Frontal cortex (tissue), 4 donors: ENCODE measurements around the gene DNAH8. TPM values are rescaled to one million over a fixed set of nuclear protein-coding genes. Genes with fewer than 3 reads are reported as not detected.

Experiments
- DNase-seq, 2 donors: peaks; one replicate each; pipeline ENCODE4 v3.0.0; 2012; ENCODE audit warnings: low spot score in 2 of 2
- FAIRE-seq: peaks from 2 replicates; lab custom pipeline; 2012; peaks lifted over from hg19 to GRCh38; lab: Jason Lieb, UNC
- total RNA-seq: library from RNA; depleted of rRNA; stranded (reverse); fragments of >200 nt; gene quantifications from one replicate; pipeline ENCODE4 v1.2.3, GENCODE V29; 2014
- donor health status: control.
- donor health status: control.
- donor health status: control.

The DNAH8 gene
- under 0.01 TPM for total RNA-seq

- DNase-seq (peak in 1 of 2 donors; percentile 23), FAIRE-seq (no peak)
These were observed at the start of gene DNAH8 for GRCh38 chr6:38715016-38715689. Gene DNAH8, plus strand, starts transcription at chr6:38715311. Its CDS starts 7,499 bp downstream, at chr6:38722810.

- DNase-seq = peak; percentile 15 to 52
- FAIRE-seq = no peak
These were observed 43.1 kb upstream of the DNAH8 start for GRCh38 chr6:38671885-38672467.

- DNase-seq = no peak
- FAIRE-seq = no peak
These were observed 41.5 kb upstream of the DNAH8 start for GRCh38 chr6:38673397-38674165.

- DNase-seq (no peak), FAIRE-seq (no peak)
These were observed 38.7 kb upstream of the DNAH8 start for GRCh38 chr6:38676236-38676973.

GRCh38 chr6:38676974-38677544, 38.1 kb upstream of the DNAH8 start:
- DNase-seq (no peak), FAIRE-seq (no peak)

- no peak for FAIRE-seq
- DNase-seq = no peak
These were observed 36.8 kb upstream of the DNAH8 start for GRCh38 chr6:38678178-38678760.

GRCh38 chr6:38679668-38680067, 35.4 kb upstream of the DNAH8 start:
- no peak for FAIRE-seq
- DNase-seq = no peak

GRCh38 chr6:38681850-38682249, 33.3 kb upstream of the DNAH8 start:
- FAIRE-seq = no peak
- DNase-seq = no peak

GRCh38 chr6:38684237-38684636, 30.9 kb upstream of the DNAH8 start:
- FAIRE-seq = no peak
- DNase-seq = no peak

GRCh38 chr6:38684904-38685303, 30.2 kb upstream of the DNAH8 start:
- no peak for FAIRE-seq
- DNase-seq = no peak

GRCh38 chr6:38686270-38687042, 28.7 kb upstream of the DNAH8 start:
- peak; percentile 19 for FAIRE-seq
- no peak for DNase-seq

- FAIRE-seq (no peak), DNase-seq (no peak)
These were observed 28.1 kb upstream of the DNAH8 start for GRCh38 chr6:38687043-38687353.

GRCh38 chr6:38687549-38687948, 27.6 kb upstream of the DNAH8 start:
- FAIRE-seq (no peak), DNase-seq (no peak)

GRCh38 chr6:38688579-38689087, 26.5 kb upstream of the DNAH8 start:
- FAIRE-seq (no peak), DNase-seq (no peak)

- no peak for FAIRE-seq
- DNase-seq = no peak
These were observed 19.7 kb upstream of the DNAH8 start for GRCh38 chr6:38695227-38695900.

- DNase-seq (no peak), FAIRE-seq (no peak)
These were observed 19.2 kb upstream of the DNAH8 start for GRCh38 chr6:38695933-38696332.

GRCh38 chr6:38696345-38696744, 18.8 kb upstream of the DNAH8 start:
- no peak for FAIRE-seq
- no peak for DNase-seq

GRCh38 chr6:38697846-38698245, 17.3 kb upstream of the DNAH8 start:
- no peak for DNase-seq
- no peak for FAIRE-seq
